Ectodermal cell (in vitro differentiated cells): ENCODE measurements around the gene INSRR.

Experiments
- H3K27ac ChIP-seq: 2 replicates; pipeline ENCODE4 v1.7.0; 2013; ENCODE audit warnings: mild to moderate bottlenecking, low read depth, low read length; ENCODE audit not compliant: insufficient read depth, poor library complexity, severe bottlenecking
- H3K27me3 ChIP-seq: 2 replicates; pipeline ENCODE4 v1.7.0; 2013; ENCODE audit warnings: mild to moderate bottlenecking, low read length; ENCODE audit not compliant: insufficient read depth, control insufficient read depth, poor library complexity, severe bottlenecking
- H3K36me3 ChIP-seq: one replicate; pipeline ENCODE4 v1.7.0; 2013; ENCODE audit warnings: low read length; ENCODE audit not compliant: control insufficient read depth, insufficient read depth
- H3K4me1 ChIP-seq: one replicate; pipeline ENCODE4 v1.7.0; 2013; ENCODE audit warnings: low read length; ENCODE audit not compliant: control insufficient read depth, insufficient read depth
- H3K4me3 ChIP-seq: 2 replicates; pipeline ENCODE4 v1.7.0; 2013; ENCODE audit warnings: low read depth, low read length, control low read depth; ENCODE audit not compliant: insufficient read depth
- H3K9me3 ChIP-seq: 2 replicates; pipeline ENCODE4 v1.7.0; 2013; ENCODE audit warnings: mild to moderate bottlenecking, low read length, moderate library complexity; ENCODE audit not compliant: control insufficient read depth
- WGBS, 2 experiments: methylation state at CpG; one replicate each; pipeline ENCODE4 v1.1.7; 2013; ENCODE audit warnings: missing lambda C conversion rate in 2 of 2; 5-methylcytosine and 5-hydroxymethylcytosine counted together

Gene INSRR

GRCh38 chr1:156796340-156797097 lies 62.4 kb downstream of the INSRR start:
- no peaks in the 10 kb centered on the region for H3K4me1 ChIP-seq
- WGBS, 2 experiments: 95 to 97% methylated on average over 8 of the region's 8 CpGs
- H3K27ac ChIP-seq: no peak overlapping the region
- no peaks in the 10 kb centered on the region for H3K27me3 ChIP-seq
- H3K36me3 ChIP-seq: peaks cover 68% of the 10 kb centered on the region
- no peak overlapping the region for H3K4me3 ChIP-seq
- no peaks in the 10 kb centered on the region for H3K9me3 ChIP-seq

GRCh38 chr1:156795787-156796186 lies 63.1 kb downstream of the INSRR start:
- H3K4me1 ChIP-seq: no peaks in the 10 kb centered on the region
- 80 to 81% methylated on average over 7 of the region's 7 CpGs for WGBS, 2 experiments
- H3K27me3 ChIP-seq: no peaks in the 10 kb centered on the region
- H3K36me3 ChIP-seq: peaks cover 74% of the 10 kb centered on the region
- H3K4me3 ChIP-seq: no peak overlapping the region
- no peak overlapping the region for H3K27ac ChIP-seq
- no peaks in the 10 kb centered on the region for H3K9me3 ChIP-seq

GRCh38 chr1:156795374-156795733 lies 63.6 kb downstream of the INSRR start:
- H3K4me3 ChIP-seq: no peak overlapping the region
- no peak overlapping the region for H3K27ac ChIP-seq
- H3K9me3 ChIP-seq: no peaks in the 10 kb centered on the region
- WGBS, 2 experiments: 91 to 96% methylated on average over 5 of the region's 5 CpGs
- H3K36me3 ChIP-seq: peaks cover 70% of the 10 kb centered on the region
- H3K27me3 ChIP-seq: no peaks in the 10 kb centered on the region
- no peaks in the 10 kb centered on the region for H3K4me1 ChIP-seq

- Histone ChIP-seq H3K4me1 (no peaks in the 10 kb centered on the region), H3K9me3 (no peaks in the 10 kb centered on the region), H3K36me3 (peaks cover 65% of the 10 kb centered on the region), H3K4me3 (no peak overlapping the region), H3K27me3 (no peaks in the 10 kb centered on the region), H3K27ac (no peak overlapping the region)
- 95 to 96% methylated on average over 6 of the region's 7 CpGs for WGBS, 2 experiments
Observed at GRCh38 chr1:156794506-156795373, 64.2 kb downstream of the INSRR start.
